Mesothelial cell of epicardium (in vitro differentiated cells): ENCODE data around the gene ZNF385D. TPM values are rescaled to one million over a fixed set of nuclear protein-coding genes. Genes with fewer than 3 reads are reported as not detected.

Source experiments
- DNase-seq, 2 experiments: peaks; one replicate each; pipeline ENCODE4 v3.0.0; 2021; ENCODE audit warnings: low spot score in 2 of 2; ENCODE audit not compliant: unreplicated experiment in 2 of 2
- H3K27ac Mint-ChIP-seq: 2 replicates; pipeline ENCODE4 v1.8.0; 2021; ENCODE audit warnings: mixed read lengths
- H3K27me3 Mint-ChIP-seq: 2 replicates; pipeline ENCODE4 v1.8.0; 2021; ENCODE audit warnings: low read depth, mixed read lengths
- H3K36me3 Mint-ChIP-seq: 2 replicates; pipeline ENCODE4 v1.8.0; 2021; ENCODE audit warnings: mixed read lengths
- H3K4me1 Mint-ChIP-seq: 2 replicates; pipeline ENCODE4 v1.8.0; 2021; ENCODE audit warnings: mixed read lengths
- H3K4me3 Mint-ChIP-seq: 2 replicates; pipeline ENCODE4 v1.8.0; 2021; ENCODE audit warnings: mild to moderate bottlenecking, moderate library complexity, mixed read lengths
- H3K9me3 Mint-ChIP-seq: 2 replicates; pipeline ENCODE4 v1.8.0; 2021; ENCODE audit warnings: mixed read lengths
- CTCF ChIP-seq: fragments of 200-600 bp; sonication (generic); IDR thresholded peaks from one replicate; pipeline ENCODE4 v1.5.0; 2021; ENCODE audit warnings: antibody characterized with exemption; ENCODE audit not compliant: unreplicated experiment
- total RNA-seq: library from RNA; stranded (reverse); gene quantifications from 3 replicates; pipeline ENCODE4 v1.2.1, GENCODE V29; 2021

Gene ZNF385D
- total RNA-seq, 1 donor from 2014 or later = 3.7 TPM

GRCh38 chr3:21515417-21515816 lies 235.6 kb downstream of the ZNF385D start:
- Mint-ChIP-seq H3K4me3 (no peak overlapping the region), H3K4me1 (no peaks in the 10 kb centered on the region), H3K9me3 (no peaks in the 10 kb centered on the region), H3K27me3 (peaks cover 11% of the 10 kb centered on the region), H3K27ac (no peak overlapping the region), H3K36me3 (no peaks in the 10 kb centered on the region)
- no peak for TF ChIP-seq CTCF
- no peak for DNase-seq

- no peaks in the 10 kb centered on the region for H3K9me3 Mint-ChIP-seq
- H3K36me3 Mint-ChIP-seq = no peaks in the 10 kb centered on the region
- no peaks in the 10 kb centered on the region for H3K27me3 Mint-ChIP-seq
- no peak overlapping the region for H3K27ac Mint-ChIP-seq
- H3K4me1 Mint-ChIP-seq = no peaks in the 10 kb centered on the region
- no peak for TF ChIP-seq CTCF
- H3K4me3 Mint-ChIP-seq = no peak overlapping the region
- DNase-seq = no peak
These were observed 241.1 kb downstream of the ZNF385D start for GRCh38 chr3:21509731-21510470.

GRCh38 chr3:21508246-21508645 lies 242.8 kb downstream of the ZNF385D start:
- Mint-ChIP-seq H3K36me3 (no peaks in the 10 kb centered on the region), H3K4me3 (no peak overlapping the region), H3K27ac (no peak overlapping the region), H3K27me3 (no peaks in the 10 kb centered on the region), H3K9me3 (no peaks in the 10 kb centered on the region), H3K4me1 (no peaks in the 10 kb centered on the region)
- TF ChIP-seq CTCF = no peak
- no peak for DNase-seq

GRCh38 chr3:21505711-21506460 lies 245.1 kb downstream of the ZNF385D start:
- H3K4me3 Mint-ChIP-seq = no peak overlapping the region
- H3K27ac Mint-ChIP-seq = peak overlapping the region; percentile 23
- no peak for DNase-seq
- H3K36me3 Mint-ChIP-seq = no peaks in the 10 kb centered on the region
- no peaks in the 10 kb centered on the region for H3K4me1 Mint-ChIP-seq
- no peak for TF ChIP-seq CTCF
- H3K27me3 Mint-ChIP-seq = no peaks in the 10 kb centered on the region
- H3K9me3 Mint-ChIP-seq = no peaks in the 10 kb centered on the region

- H3K27ac Mint-ChIP-seq = no peak overlapping the region
These were observed 248.4 kb downstream of the ZNF385D start for GRCh38 chr3:21502656-21503055.

More at GRCh38 chr3:21502656-21503055, 248.4 kb downstream of the ZNF385D start:
- DNase-seq = no peak
- no peak overlapping the region for H3K4me3 Mint-ChIP-seq
- no peaks in the 10 kb centered on the region for H3K27me3 Mint-ChIP-seq
- H3K9me3 Mint-ChIP-seq = no peaks in the 10 kb centered on the region
- no peak for TF ChIP-seq CTCF
- H3K36me3 Mint-ChIP-seq = no peaks in the 10 kb centered on the region
- H3K4me1 Mint-ChIP-seq = no peaks in the 10 kb centered on the region
